Rectal smooth muscle tissue (tissue), 1 donor: Measurements from ENCODE around the gene NACC1.
A peak's percentile ranks its signal among the peaks of the same experiment; 100 is the strongest.
"Not testable (repeated sequence)": the region's sequence is repeated elsewhere in the genome, so short reads cannot be mapped to it uniquely, and the experiment has no call there.

Experiments
- H3K27ac ChIP-seq: one replicate; pipeline ENCODE4 v1.7.0; 2013; ENCODE audit warnings: low read depth, low read length, inconsistent platforms
- H3K27me3 ChIP-seq: one replicate; pipeline ENCODE4 v1.7.0; 2013; ENCODE audit warnings: low read length; ENCODE audit not compliant: control insufficient read depth, insufficient read depth
- H3K36me3 ChIP-seq: one replicate; pipeline ENCODE4 v1.7.0; 2013; ENCODE audit warnings: low read length; ENCODE audit not compliant: control insufficient read depth, insufficient read depth
- H3K4me1 ChIP-seq: one replicate; pipeline ENCODE4 v1.7.0; 2013; ENCODE audit warnings: low read length; ENCODE audit not compliant: control insufficient read depth, insufficient read depth
- H3K4me3 ChIP-seq: one replicate; pipeline ENCODE4 v1.7.0; 2013; ENCODE audit warnings: low read length
- H3K9ac ChIP-seq: one replicate; pipeline ENCODE4 v1.7.0; 2013; ENCODE audit warnings: low read length

NACC1 gene

DNA sequence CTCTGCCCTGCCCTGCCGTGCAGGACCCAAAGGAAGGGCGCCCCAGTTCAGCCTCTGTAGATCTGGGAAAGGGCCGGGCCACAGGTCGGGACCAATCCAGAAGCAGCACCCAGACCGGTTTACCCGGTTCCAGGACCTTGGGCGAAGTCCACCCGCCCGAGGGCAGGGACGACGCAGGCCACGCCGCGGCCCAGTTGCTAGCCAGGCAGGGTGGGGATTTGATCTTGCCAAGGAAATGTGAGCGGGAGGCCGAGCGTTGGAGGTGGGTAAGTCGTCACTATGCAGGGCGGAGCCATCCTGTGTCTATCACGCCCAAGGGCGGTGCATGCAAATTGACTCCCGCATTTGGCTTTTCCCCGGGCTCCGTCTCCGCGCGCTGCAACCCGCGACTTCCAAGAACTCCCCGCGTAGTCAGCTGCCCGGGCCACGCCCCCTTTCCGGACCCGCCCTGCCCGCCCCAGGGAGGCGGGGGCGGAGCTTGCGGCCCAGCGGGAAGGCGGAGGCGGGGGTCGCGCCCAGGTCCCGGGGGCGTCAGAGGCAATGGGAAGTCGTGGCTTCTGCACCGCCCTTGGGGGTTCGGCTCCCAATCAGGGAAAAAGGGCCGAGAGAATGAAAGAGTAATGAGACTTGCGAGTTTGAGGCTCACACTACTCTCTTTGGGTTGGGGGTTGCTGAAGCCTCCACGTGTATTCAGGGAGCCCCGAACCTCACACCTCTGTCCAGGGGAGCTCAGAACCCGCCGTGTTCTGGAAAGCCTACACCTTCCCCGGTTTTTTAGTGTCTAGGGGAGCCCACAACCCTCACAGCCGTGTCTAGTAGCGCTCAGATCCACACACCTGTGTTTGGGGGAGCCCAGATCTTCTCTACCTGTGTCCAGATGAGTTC lies 44.9 kb downstream of the NACC1 start:
- H3K27ac ChIP-seq, result peak overlapping the region; percentile 85
- no peaks in the 10 kb centered on the region for H3K36me3 ChIP-seq
- H3K9ac ChIP-seq, result peak overlapping the region; percentile 29
- peak overlapping the region; percentile 56 for H3K4me3 ChIP-seq
- H3K4me1 ChIP-seq, result peaks cover 13% of the 10 kb centered on the region
- H3K27me3 ChIP-seq, result no peaks in the 10 kb centered on the region

- Histone ChIP-seq H3K27ac (peak overlapping the region; percentile 85), H3K9ac (peak overlapping the region; percentile 57), H3K4me3 (peak overlapping the region; percentile 56), H3K4me1 (peaks cover 13% of the 10 kb centered on the region), H3K36me3 (no peaks in the 10 kb centered on the region), H3K27me3 (no peaks in the 10 kb centered on the region)
These were observed 45.7 kb downstream of the NACC1 start for GRCh38 chr19:13163609-13164342.

DNA sequence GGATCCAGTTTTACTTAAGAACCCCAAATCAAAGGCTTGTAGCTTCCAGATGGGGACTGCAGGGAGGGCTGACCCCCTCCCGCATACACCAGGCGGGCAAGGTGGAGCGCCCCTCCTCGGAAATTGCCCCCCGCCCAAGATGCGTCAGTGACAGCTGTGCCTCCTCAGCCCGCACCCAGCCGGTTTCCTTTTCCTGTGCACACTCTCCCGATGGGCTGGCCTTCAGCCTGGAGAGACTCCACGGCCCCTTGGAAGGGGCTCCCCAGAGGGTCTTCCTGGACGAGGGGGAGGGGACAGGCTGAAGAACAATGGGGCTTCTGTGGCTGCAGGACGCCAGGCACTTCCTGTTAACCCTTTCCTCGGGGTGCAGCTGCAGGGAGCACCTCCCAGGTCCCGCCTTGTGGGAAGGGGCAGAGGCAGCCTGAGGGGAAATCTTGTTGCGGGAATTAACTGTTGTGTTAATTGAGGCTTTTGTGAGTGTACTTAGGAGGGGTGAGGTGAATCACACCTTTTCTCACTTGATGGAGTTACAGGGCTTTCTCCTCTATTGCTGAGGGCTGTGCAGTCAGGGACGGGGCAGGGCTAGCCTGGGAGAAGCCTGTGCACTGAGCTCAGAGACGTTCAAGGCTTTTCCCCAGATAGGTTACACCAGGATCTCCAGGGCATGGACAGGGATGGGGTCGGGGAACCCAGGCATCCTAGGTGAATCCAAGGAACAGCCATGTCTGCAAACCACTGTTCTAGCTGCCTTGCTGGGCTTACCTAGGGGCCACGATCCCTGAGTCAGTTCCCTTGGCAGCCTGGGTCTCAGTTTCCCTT lies 46.5 kb downstream of the NACC1 start:
- Histone ChIP-seq H3K4me1 (peaks cover 13% of the 10 kb centered on the region), H3K27ac (peak overlapping the region; percentile 85), H3K4me3 (peak overlapping the region; percentile 51), H3K27me3 (no peaks in the 10 kb centered on the region), H3K36me3 (no peaks in the 10 kb centered on the region), H3K9ac (peak overlapping the region; percentile 57)

DNA sequence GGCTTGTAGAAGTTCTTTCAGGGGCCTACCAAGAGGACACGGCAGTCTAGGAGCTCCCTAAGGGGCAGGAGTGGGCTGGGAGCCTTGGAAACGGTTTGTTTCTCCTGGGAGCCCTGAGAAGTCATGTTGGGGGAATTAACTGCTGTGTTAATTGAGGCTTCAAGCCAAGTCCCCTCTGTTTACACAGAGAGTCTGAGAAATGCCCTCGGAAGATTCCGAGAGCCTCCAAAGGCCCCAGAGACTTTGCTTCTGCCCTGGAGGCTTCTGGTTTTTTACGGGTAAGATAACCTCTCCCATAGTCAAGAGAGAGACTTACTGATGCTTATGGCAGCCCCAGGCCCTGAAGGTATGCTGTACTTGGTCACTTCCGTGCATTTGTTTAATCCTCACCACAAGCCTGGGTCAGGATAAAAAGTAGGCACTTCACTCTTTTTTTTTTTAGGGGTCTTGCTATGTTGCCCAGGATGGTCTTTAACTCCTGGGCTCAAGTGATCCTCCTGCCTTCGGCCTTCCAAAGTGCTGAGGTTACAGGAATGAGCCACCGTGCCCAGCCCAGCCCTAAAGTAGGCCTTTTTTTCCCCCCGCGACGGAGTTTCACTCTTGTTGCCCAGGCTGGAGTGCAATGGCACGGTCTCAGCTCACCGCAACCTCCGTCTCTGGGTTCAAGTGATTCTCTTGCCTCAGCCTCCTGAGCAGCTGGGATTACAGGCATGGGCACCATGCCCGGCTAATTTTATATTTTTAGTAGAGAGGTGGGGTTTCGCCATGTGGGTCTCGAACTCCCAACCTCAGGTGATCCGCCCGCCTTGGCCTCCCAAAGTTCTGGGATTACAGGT lies 47.3 kb downstream of the NACC1 start:
- peaks cover 13% of the 10 kb centered on the region for H3K4me1 ChIP-seq
- peak overlapping the region; percentile 85 for H3K27ac ChIP-seq
- no peaks in the 10 kb centered on the region for H3K36me3 ChIP-seq
- H3K9ac ChIP-seq, result no peak overlapping the region
- no peaks in the 10 kb centered on the region for H3K27me3 ChIP-seq
- H3K4me3 ChIP-seq, result peak overlapping the region; percentile 13

DNA sequence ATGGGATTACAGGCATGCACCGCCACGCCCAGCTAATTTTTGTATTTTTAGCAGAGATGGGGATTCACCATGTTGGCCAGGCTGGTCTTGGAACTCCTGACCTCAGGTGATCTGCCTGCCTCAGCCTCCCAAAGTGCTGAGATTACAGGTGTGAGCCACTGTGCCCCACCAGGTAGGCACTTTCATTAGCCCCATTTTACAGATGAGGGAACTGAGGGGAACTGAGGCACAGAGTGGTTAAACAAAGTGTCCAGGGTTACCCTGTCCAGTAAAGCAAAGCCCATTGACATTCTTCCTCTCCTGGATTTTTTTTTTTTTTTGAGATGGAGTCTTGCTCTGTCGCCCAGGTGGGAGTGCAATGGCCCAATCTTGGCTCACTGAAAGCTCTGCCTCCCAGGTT lies 48.1 kb downstream of the NACC1 start:
- H3K36me3 ChIP-seq, H3K9ac ChIP-seq, H3K27ac ChIP-seq, H3K4me3 ChIP-seq, H3K27me3 ChIP-seq: not testable (repeated sequence)
- H3K4me1 ChIP-seq, result peaks cover 13% of the 10 kb centered on the region

DNA sequence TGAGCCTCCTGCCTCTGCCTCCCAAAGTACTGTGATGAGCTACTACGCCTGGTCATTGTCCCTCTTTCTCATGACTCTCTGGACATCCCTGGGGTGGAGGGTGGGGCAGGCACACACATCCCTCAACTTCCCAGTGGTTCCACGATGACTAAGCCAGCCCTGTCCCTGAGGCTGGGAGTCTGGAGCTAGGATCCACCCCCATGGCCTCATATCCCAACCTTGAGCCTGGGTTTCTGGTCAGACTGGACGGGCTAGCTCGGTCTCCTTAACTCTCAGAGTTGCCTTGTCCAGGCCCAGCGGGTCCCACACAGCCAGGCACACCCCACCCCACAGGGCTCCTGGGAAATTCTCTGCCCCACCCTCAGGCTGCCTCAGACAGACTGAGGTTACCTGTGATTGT lies 51.7 kb downstream of the NACC1 start:
- Histone ChIP-seq H3K36me3 (no peaks in the 10 kb centered on the region), H3K4me3 (no peak overlapping the region), H3K9ac (no peak overlapping the region), H3K4me1 (peaks cover 7% of the 10 kb centered on the region), H3K27ac (no peak overlapping the region), H3K27me3 (no peaks in the 10 kb centered on the region)

GRCh38 chr19:13171146-13171545 lies 53.1 kb downstream of the NACC1 start:
- Histone ChIP-seq H3K36me3 (no peaks in the 10 kb centered on the region), H3K27ac (no peak overlapping the region), H3K9ac (no peak overlapping the region), H3K4me3 (no peak overlapping the region), H3K4me1 (peaks cover 7% of the 10 kb centered on the region), H3K27me3 (no peaks in the 10 kb centered on the region)

GRCh38 chr19:13172346-13173138 lies 54.5 kb downstream of the NACC1 start:
- Histone ChIP-seq H3K36me3 (no peaks in the 10 kb centered on the region), H3K27me3 (no peaks in the 10 kb centered on the region), H3K27ac (no peak overlapping the region), H3K9ac (no peak overlapping the region), H3K4me1 (peaks cover 4% of the 10 kb centered on the region), H3K4me3 (no peak overlapping the region)

GRCh38 chr19:13173139-13173737 lies 55.2 kb downstream of the NACC1 start:
- Histone ChIP-seq H3K9ac (no peak overlapping the region), H3K27ac (no peak overlapping the region), H3K4me1 (peaks cover 4% of the 10 kb centered on the region)

GRCh38 chr19:13176345-13176744 lies 58.3 kb downstream of the NACC1 start:
- no peak overlapping the region for H3K4me3 ChIP-seq
- no peak overlapping the region for H3K27ac ChIP-seq
- H3K4me1 ChIP-seq, result peaks cover 4% of the 10 kb centered on the region
- H3K27me3 ChIP-seq, result no peaks in the 10 kb centered on the region
- H3K9ac ChIP-seq, result no peak overlapping the region
- H3K36me3 ChIP-seq, result no peaks in the 10 kb centered on the region

More at GRCh38 chr19:13173139-13173737, 55.2 kb downstream of the NACC1 start:
- Histone ChIP-seq H3K36me3 (no peaks in the 10 kb centered on the region), H3K27me3 (no peaks in the 10 kb centered on the region), H3K4me3 (no peak overlapping the region)

- H3K27me3 ChIP-seq, H3K36me3 ChIP-seq, H3K4me3 ChIP-seq, H3K4me1 ChIP-seq, H3K9ac ChIP-seq, H3K27ac ChIP-seq: not testable (repeated sequence)
These were observed 59.5 kb downstream of the NACC1 start for GRCh38 chr19:13177584-13177983.
